KMS-11 (cell line): ENCODE results near the gene NFIB.

Experiments used
- H2AFZ ChIP-seq: fragments of 200-600 bp; sonication (generic); 2 replicates; pipeline ENCODE4 v1.6.1; 2016; ENCODE audit warnings: antibody characterized with exemption, mixed run types, low read depth
- H3K27ac ChIP-seq: fragments of 200-600 bp; sonication (generic); 2 replicates; pipeline ENCODE4 v1.6.1; 2016; ENCODE audit warnings: mild to moderate bottlenecking, mixed run types
- H3K27me3 ChIP-seq: fragments of 200-600 bp; sonication (generic); 2 replicates; pipeline ENCODE4 v1.6.1; 2017; ENCODE audit warnings: mild to moderate bottlenecking, low read depth, mixed run types, moderate library complexity; ENCODE audit not compliant: insufficient read depth
- H3K36me3 ChIP-seq: fragments of 200-600 bp; sonication (generic); 2 replicates; pipeline ENCODE4 v1.6.1; 2017; ENCODE audit warnings: mild to moderate bottlenecking, mixed run types; ENCODE audit not compliant: insufficient read depth
- H3K4me1 ChIP-seq: fragments of 200-600 bp; sonication (generic); 2 replicates; pipeline ENCODE4 v1.6.1; 2016; ENCODE audit warnings: mild to moderate bottlenecking, low read depth, mixed run types; ENCODE audit not compliant: poor library complexity, severe bottlenecking
- H3K4me2 ChIP-seq: fragments of 200-600 bp; sonication (generic); 2 replicates; pipeline ENCODE4 v1.7.0; 2016; ENCODE audit warnings: mild to moderate bottlenecking, mixed run types
- H3K4me3 ChIP-seq: fragments of 200-600 bp; sonication (generic); IDR thresholded peaks from 2 replicates; pipeline ENCODE4 v1.6.1; 2017; ENCODE audit warnings: low read depth, low read length, mixed read lengths; ENCODE audit not compliant: insufficient read depth
- H3K79me2 ChIP-seq: fragments of 200-600 bp; sonication (generic); 2 replicates; pipeline ENCODE4 v1.6.1; 2016; ENCODE audit warnings: low read depth, mixed run types; ENCODE audit not compliant: insufficient read depth
- H3K9ac ChIP-seq: fragments of 200-600 bp; sonication (generic); 2 replicates; pipeline ENCODE4 v1.6.1; 2016; ENCODE audit warnings: mild to moderate bottlenecking, mixed run types
- H4K20me1 ChIP-seq: fragments of 200-600 bp; sonication (generic); 2 replicates; pipeline ENCODE4 v1.6.1; 2016; ENCODE audit warnings: mild to moderate bottlenecking, mixed run types; ENCODE audit not compliant: insufficient read depth
- TF ChIP-seq, protein P1 (sequence below): fragments of 200-600 bp; sonication (generic); conservative IDR thresholded peaks from 2 replicates; pipeline ENCODE4 v1.6.1; 2017; ENCODE audit warnings: low read depth, mild to moderate bottlenecking, antibody characterized with exemption, low read length, moderate library complexity, mixed read lengths

The NFIB gene

DNA sequence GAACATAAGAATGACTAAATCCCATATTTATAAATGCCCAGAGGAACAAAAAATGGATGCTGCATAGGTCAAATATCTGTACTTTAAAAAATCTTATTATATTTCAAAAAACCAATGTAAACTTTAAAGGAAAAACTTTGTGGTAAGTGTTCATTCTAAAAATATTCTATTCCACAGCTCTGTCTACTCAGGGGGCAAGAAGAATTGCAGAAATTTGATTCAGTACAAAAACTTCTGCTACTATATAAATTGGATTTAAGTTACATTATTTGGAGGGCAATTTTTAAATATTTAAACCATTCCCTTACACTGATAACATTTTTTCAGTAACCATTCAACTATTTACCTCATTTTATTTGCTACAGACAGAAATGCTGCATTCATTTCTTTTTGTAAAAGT is 32.1 kb downstream of the NFIB start:
- H3K4me1 ChIP-seq, result no peaks in the 10 kb centered on the region
- no peak overlapping the region for H2AFZ ChIP-seq
- no peaks in the 10 kb centered on the region for H3K79me2 ChIP-seq
- no peaks in the 10 kb centered on the region for H4K20me1 ChIP-seq
- no peak overlapping the region for H3K27ac ChIP-seq
- H3K9ac ChIP-seq, result no peak overlapping the region
- no peaks in the 10 kb centered on the region for H3K36me3 ChIP-seq
- no peak overlapping the region for H3K4me2 ChIP-seq
- H3K27me3 ChIP-seq, result no peaks in the 10 kb centered on the region
- TF ChIP-seq, protein P1, sequence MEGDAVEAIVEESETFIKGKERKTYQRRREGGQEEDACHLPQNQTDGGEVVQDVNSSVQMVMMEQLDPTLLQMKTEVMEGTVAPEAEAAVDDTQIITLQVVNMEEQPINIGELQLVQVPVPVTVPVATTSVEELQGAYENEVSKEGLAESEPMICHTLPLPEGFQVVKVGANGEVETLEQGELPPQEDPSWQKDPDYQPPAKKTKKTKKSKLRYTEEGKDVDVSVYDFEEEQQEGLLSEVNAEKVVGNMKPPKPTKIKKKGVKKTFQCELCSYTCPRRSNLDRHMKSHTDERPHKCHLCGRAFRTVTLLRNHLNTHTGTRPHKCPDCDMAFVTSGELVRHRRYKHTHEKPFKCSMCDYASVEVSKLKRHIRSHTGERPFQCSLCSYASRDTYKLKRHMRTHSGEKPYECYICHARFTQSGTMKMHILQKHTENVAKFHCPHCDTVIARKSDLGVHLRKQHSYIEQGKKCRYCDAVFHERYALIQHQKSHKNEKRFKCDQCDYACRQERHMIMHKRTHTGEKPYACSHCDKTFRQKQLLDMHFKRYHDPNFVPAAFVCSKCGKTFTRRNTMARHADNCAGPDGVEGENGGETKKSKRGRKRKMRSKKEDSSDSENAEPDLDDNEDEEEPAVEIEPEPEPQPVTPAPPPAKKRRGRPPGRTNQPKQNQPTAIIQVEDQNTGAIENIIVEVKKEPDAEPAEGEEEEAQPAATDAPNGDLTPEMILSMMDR, result no peak
- H3K4me3 ChIP-seq, result no peak overlapping the region

DNA sequence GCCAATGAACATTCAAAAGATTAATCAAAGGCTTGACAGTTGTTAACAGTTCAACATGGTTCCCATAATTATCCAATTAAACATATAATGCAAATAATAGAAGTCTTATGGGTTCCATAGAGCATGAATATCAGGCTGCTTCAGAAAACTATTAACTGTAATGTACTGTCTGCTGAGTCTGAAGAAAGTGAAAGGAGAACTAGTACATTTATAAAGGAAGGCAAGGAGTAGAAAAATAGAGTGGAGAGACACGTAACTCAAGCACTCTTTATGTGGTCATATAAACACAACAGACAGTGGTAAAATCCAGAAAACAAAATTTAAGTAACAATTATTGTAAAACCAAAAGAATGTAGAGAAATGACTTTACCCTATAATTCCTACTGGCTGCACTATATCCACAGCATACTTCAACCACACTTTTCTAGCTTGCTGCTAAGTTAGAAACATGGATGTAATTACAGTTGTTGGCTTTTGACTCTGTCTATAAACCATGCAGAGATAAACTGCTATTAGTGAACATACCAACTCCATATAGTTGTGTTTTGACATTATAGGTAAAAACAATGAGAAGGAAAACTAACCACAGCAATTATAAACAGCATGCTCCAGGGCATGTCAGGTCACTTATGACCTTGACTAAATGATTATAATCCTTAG is 32.7 kb downstream of the NFIB start:
- Histone ChIP-seq H4K20me1 (no peaks in the 10 kb centered on the region), H3K9ac (no peak overlapping the region), H3K27me3 (no peaks in the 10 kb centered on the region), H3K4me2 (no peak overlapping the region), H3K79me2 (no peaks in the 10 kb centered on the region), H3K36me3 (no peaks in the 10 kb centered on the region), H2AFZ (no peak overlapping the region), H3K4me3 (no peak overlapping the region), H3K4me1 (no peaks in the 10 kb centered on the region), H3K27ac (no peak overlapping the region)
- TF ChIP-seq, protein P1, result no peak

DNA sequence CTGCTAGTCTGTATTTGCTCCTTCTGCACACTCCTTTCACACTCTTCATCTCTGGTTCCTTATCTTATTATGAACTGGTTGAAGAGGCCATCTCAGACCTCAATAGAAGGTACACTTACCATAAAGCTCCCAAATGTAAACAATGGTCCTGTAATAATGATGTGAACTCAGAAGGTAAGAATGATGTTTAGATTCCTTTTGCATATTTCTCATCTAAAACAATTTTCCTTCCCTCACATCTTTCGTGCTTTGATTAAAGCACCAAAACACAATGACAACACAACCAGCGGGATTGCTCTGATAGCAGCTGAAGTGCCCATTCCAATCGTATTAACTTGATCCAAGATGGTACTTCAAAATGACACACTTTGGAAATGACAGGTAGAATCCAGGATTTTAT is 34.3 kb downstream of the NFIB start:
- H3K4me2 ChIP-seq, result no peak overlapping the region
- H3K4me3 ChIP-seq, result no peak overlapping the region
- TF ChIP-seq, protein P1, result no peak
- no peaks in the 10 kb centered on the region for H3K27me3 ChIP-seq
- H3K4me1 ChIP-seq, result no peaks in the 10 kb centered on the region
- H3K79me2 ChIP-seq, result no peaks in the 10 kb centered on the region
- H4K20me1 ChIP-seq, result no peaks in the 10 kb centered on the region
- H3K9ac ChIP-seq, result no peak overlapping the region
- H3K36me3 ChIP-seq, result no peaks in the 10 kb centered on the region
- H2AFZ ChIP-seq, result no peak overlapping the region
- no peak overlapping the region for H3K27ac ChIP-seq

GRCh38 chr9:14278291-14278721 is 35.6 kb downstream of the NFIB start:
- H3K4me1 ChIP-seq, result no peaks in the 10 kb centered on the region

More at GRCh38 chr9:14278291-14278721, 35.6 kb downstream of the NFIB start:
- Histone ChIP-seq H3K4me2 (no peak overlapping the region), H2AFZ (no peak overlapping the region), H3K27ac (no peak overlapping the region), H3K9ac (no peak overlapping the region), H3K79me2 (no peaks in the 10 kb centered on the region), H4K20me1 (no peaks in the 10 kb centered on the region), H3K36me3 (no peaks in the 10 kb centered on the region), H3K4me3 (no peak overlapping the region), H3K27me3 (no peaks in the 10 kb centered on the region)
- TF ChIP-seq, protein P1, result no peak
